ENCODE data around the gene PDE8B.
"Not testable (repeated sequence)": the region's sequence is repeated elsewhere in the genome, so short reads cannot be mapped to it uniquely, and the experiment has no call there.

Gene PDE8B

GRCh38 chr5:77431719-77432118, 221.2 kb downstream of the PDE8B start:
- no peak for DNase-seq (ENCODE audit: low read depth in 2 of 2)

DNA sequence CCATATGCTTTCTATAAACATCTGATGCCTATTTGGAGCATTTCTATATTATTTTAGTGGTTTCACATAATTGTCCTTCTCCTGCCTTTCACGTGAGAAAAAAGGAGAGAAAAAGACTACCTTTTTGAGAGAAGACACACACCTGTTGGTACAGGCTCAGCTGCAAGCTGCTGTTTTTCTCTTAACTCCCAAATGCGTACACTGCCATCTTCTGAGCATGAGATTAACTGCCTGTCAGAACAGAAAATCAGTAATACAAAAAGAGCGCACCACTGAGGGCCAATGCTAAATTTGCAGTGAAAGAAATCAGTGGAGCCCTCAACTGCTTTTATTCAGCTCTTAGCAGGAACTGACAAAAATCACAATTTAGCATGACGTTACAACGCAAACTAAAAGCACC, 226.7 kb downstream of the PDE8B start:
- DNase-seq (ENCODE audit: low read depth in 2 of 2), result no peak

- no peak for DNase-seq (ENCODE audit: low read depth in 2 of 2)
Observed at GRCh38 chr5:77438071-77438470, 227.6 kb downstream of the PDE8B start.

GRCh38 chr5:77443670-77444069, 233.2 kb downstream of the PDE8B start:
- DNase-seq (ENCODE audit: low read depth in 2 of 2), result no peak

GRCh38 chr5:77444356-77444755, 233.9 kb downstream of the PDE8B start:
- DNase-seq (ENCODE audit: low read depth in 2 of 2), result no peak

DNA sequence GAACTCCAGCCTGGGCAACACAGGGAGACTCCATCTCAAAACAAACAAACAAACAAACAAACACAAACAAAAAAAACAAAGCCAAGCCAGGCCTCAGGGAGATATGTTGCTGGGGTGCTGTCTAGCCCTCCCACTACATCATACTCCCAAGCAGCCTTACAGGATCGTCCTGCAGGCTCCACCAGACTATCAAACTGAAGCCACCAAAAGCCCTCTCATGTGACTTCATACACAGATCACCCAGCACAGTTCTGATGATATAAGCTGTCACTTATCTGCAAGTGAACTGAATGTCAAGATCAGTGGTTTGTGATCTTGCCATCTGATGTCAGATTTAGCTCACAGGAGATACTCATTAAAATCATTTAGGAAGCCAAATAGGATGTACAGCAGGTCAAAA, 238.4 kb downstream of the PDE8B start:
- DNase-seq (ENCODE audit: low read depth in 2 of 2), result no peak

DNA sequence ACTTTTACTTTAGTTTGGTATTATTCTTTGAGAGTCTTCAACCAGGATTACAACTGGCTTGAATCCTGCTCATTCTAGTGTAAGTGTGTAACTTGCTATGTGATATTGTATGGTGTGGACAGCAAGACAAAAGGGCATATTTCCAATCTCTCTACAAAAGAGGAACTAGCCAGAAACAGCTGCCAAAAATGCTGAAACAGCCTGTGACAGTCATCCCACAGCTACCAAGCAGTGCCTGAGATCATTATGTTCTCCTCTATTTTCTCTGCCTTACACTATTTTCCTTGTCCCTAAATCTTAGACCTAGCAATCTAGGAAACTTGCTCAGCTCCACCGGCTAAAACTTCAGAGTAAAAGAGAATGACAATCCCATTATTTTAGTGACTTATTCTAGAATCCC, 238.8 kb downstream of the PDE8B start:
- no peak for DNase-seq (ENCODE audit: low read depth in 2 of 2)

GRCh38 chr5:77449981-77450380, 239.5 kb downstream of the PDE8B start:
- no peak for DNase-seq (ENCODE audit: low read depth in 2 of 2)

- DNase-seq (ENCODE audit: low read depth in 2 of 2), result no peak
Observed at GRCh38 chr5:77452351-77452750, 241.9 kb downstream of the PDE8B start.

- no peak for DNase-seq (ENCODE audit: low read depth in 2 of 2)
Observed at GRCh38 chr5:77454123-77454522, 243.6 kb downstream of the PDE8B start.

DNA sequence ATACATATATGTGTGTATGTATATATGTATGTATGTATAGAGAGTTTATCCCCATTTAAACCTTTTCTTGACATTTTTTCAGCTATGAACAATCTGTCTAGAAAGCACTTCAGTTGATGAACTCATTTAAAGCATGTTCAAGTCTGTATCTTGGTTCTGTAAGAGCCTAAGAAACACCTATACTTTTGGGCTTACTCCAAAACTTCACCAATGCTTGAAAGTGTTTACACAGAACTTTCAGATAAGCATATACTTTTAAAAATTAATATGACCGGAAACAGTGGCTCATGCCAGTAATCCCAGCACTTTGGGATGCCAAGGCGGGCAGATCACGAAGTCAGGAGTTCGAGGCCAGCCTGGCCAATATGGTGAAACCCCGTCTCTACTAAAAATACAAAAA, 250.8 kb downstream of the PDE8B start:
- no peak for DNase-seq (ENCODE audit: low read depth in 2 of 2)

DNA sequence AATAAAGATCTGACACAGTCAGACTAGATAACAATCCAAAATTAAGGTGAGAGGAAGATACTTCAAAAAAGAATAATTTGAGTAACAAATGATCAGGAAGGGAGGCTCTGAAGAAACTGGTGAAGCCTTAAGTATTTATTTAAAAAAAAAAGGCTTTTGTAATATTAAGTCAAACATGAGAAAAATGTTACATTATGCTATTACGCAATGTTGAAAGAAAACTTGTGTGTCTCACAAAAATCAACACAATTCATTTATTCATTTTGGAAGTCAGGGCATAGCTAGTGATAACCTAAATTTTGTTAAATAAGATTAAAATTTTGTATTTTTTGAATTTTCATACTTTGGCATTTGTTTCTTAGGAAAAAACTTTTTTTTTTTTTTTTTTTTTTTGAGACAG, 253.4 kb downstream of the PDE8B start:
- DNase-seq (ENCODE audit: low read depth in 2 of 2), result no peak

DNA sequence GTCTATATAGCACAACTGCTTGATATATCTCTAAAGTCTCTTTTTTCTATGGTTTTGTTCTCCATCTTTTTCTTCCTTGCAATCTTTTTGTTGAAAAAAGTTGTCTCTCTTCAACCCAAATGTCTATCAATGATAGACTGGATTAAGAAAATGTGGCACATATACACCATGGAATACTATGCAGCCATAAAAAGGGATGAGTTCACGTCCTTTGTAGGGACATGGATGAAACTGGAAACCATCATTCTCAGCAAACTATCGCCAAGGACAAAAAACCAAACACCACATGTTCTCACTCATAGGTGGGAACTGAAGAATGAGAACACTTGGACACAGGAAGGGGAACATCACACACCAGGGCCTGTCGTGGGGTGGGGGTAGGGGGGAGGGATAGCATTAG, 258.4 kb downstream of the PDE8B start:
- not testable (repeated sequence) for DNase-seq (ENCODE audit: low read depth in 2 of 2)

DNA sequence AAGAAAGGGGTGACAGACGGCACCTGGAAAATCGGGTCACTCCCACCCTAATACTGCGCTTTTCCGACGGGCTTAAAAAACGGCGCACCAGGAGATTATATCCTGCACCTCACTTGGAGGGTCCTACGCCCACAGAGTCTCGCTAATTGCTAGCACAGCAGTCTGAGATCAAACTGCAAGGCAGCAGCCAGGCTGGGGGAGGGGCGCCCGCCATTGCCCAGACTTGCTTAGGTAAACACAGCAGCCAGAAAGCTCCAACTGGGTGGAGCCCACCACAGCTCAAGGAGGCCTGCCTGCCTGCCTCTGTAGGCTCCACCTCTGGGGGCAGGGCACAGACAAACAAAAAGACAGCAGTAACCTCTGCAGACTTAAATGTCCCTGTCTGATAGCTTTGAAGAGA, 264.6 kb downstream of the PDE8B start:
- not testable (repeated sequence) for DNase-seq (ENCODE audit: low read depth in 2 of 2)

All from stimulated activated CD8-positive, alpha-beta memory T cell treated with anti-CD3 and anti-CD28 coated beads, Interleukin-15, amount 100 ng/mL, for 48 hours (primary cell).